Activated T-cell treated with anti-CD3 and anti-CD28 coated beads, Interleukin-2, amount 50 U/mL, for 24 hours (primary cell): Measurements from ENCODE around the gene EGFR.

Experiments
- DNase-seq: peaks from one replicate; pipeline ENCODE4 v3.0.0-alpha.2; 2020
- H3K27ac Mint-ChIP-seq: 2 replicates; pipeline ENCODE4 v1.8.0; 2020; ENCODE audit warnings: mild to moderate bottlenecking, mixed read lengths
- H3K27me3 Mint-ChIP-seq: 2 replicates; pipeline ENCODE4 v1.8.0; 2020; ENCODE audit warnings: mixed read lengths
- H3K36me3 Mint-ChIP-seq: 2 replicates; pipeline ENCODE4 v1.8.0; 2020; ENCODE audit warnings: low read depth, mixed read lengths
- H3K4me1 Mint-ChIP-seq: 2 replicates; pipeline ENCODE4 v1.8.0; 2020; ENCODE audit warnings: low read depth, mixed read lengths
- H3K4me3 Mint-ChIP-seq: 2 replicates; pipeline ENCODE4 v1.8.0; 2020; ENCODE audit warnings: mild to moderate bottlenecking, moderate library complexity, mixed read lengths
- H3K9me3 Mint-ChIP-seq: 2 replicates; pipeline ENCODE4 v1.8.0; 2020; ENCODE audit warnings: mixed read lengths

EGFR gene

GRCh38 chr7:55071411-55072175, 52.8 kb downstream of the EGFR start:
- Mint-ChIP-seq H3K4me3 (no peak overlapping the region), H3K4me1 (peaks cover 20% of the 10 kb centered on the region), H3K27ac (no peak overlapping the region), H3K36me3 (no peaks in the 10 kb centered on the region), H3K9me3 (no peaks in the 10 kb centered on the region), H3K27me3 (peaks cover 34% of the 10 kb centered on the region)
- DNase-seq, result no peak

GRCh38 chr7:55072251-55072650, 53.4 kb downstream of the EGFR start:
- Mint-ChIP-seq H3K9me3 (no peaks in the 10 kb centered on the region), H3K27ac (no peak overlapping the region), H3K36me3 (no peaks in the 10 kb centered on the region), H3K4me1 (peaks cover 20% of the 10 kb centered on the region), H3K4me3 (no peak overlapping the region), H3K27me3 (peaks cover 27% of the 10 kb centered on the region)
- no peak for DNase-seq

- DNase-seq, result no peak
- H3K4me1 Mint-ChIP-seq, result peaks cover 20% of the 10 kb centered on the region
- H3K4me3 Mint-ChIP-seq, result no peak overlapping the region
- H3K27ac Mint-ChIP-seq, result no peak overlapping the region
- no peaks in the 10 kb centered on the region for H3K36me3 Mint-ChIP-seq
- H3K27me3 Mint-ChIP-seq, result peaks cover 23% of the 10 kb centered on the region
- H3K9me3 Mint-ChIP-seq, result no peaks in the 10 kb centered on the region
Observed at GRCh38 chr7:55073051-55073511, 54.3 kb downstream of the EGFR start.

GRCh38 chr7:55073976-55074528, 55.2 kb downstream of the EGFR start:
- Mint-ChIP-seq H3K9me3 (no peaks in the 10 kb centered on the region), H3K27ac (peak overlapping the region; percentile 47), H3K4me1 (peaks cover 20% of the 10 kb centered on the region), H3K27me3 (peaks cover 17% of the 10 kb centered on the region), H3K4me3 (peak overlapping the region; percentile 29), H3K36me3 (no peaks in the 10 kb centered on the region)
- peak; percentile 41 for DNase-seq

GRCh38 chr7:55075464-55076021, 56.7 kb downstream of the EGFR start:
- Mint-ChIP-seq H3K27ac (no peak overlapping the region), H3K9me3 (no peaks in the 10 kb centered on the region), H3K27me3 (peaks cover 8% of the 10 kb centered on the region), H3K36me3 (no peaks in the 10 kb centered on the region), H3K4me3 (no peak overlapping the region), H3K4me1 (peaks cover 20% of the 10 kb centered on the region)
- DNase-seq, result no peak

GRCh38 chr7:55077561-55078410, 59.0 kb downstream of the EGFR start:
- Mint-ChIP-seq H3K36me3 (no peaks in the 10 kb centered on the region), H3K27me3 (peaks cover 6% of the 10 kb centered on the region), H3K4me1 (peaks cover 20% of the 10 kb centered on the region), H3K4me3 (no peak overlapping the region), H3K9me3 (no peaks in the 10 kb centered on the region), H3K27ac (no peak overlapping the region)
- DNase-seq, result no peak

- H3K4me1 Mint-ChIP-seq, result peaks cover 11% of the 10 kb centered on the region
Observed at GRCh38 chr7:55078465-55079372, 59.9 kb downstream of the EGFR start.

GRCh38 chr7:55080000-55080623, 61.3 kb downstream of the EGFR start:
- no peaks in the 10 kb centered on the region for H3K9me3 Mint-ChIP-seq
- no peak for DNase-seq
- no peaks in the 10 kb centered on the region for H3K36me3 Mint-ChIP-seq
- H3K27ac Mint-ChIP-seq, result no peak overlapping the region
- peaks cover 21% of the 10 kb centered on the region for H3K27me3 Mint-ChIP-seq
- H3K4me1 Mint-ChIP-seq, result no peaks in the 10 kb centered on the region
- H3K4me3 Mint-ChIP-seq, result no peak overlapping the region

More at GRCh38 chr7:55078465-55079372, 59.9 kb downstream of the EGFR start:
- DNase-seq, result no peak
- H3K27me3 Mint-ChIP-seq, result peaks cover 12% of the 10 kb centered on the region
- no peak overlapping the region for H3K4me3 Mint-ChIP-seq
- H3K9me3 Mint-ChIP-seq, result no peaks in the 10 kb centered on the region
- H3K27ac Mint-ChIP-seq, result no peak overlapping the region
- no peaks in the 10 kb centered on the region for H3K36me3 Mint-ChIP-seq

- Mint-ChIP-seq H3K9me3 (no peaks in the 10 kb centered on the region), H3K27ac (no peak overlapping the region), H3K4me3 (no peak overlapping the region), H3K27me3 (peaks cover 30% of the 10 kb centered on the region), H3K4me1 (peaks cover 3% of the 10 kb centered on the region), H3K36me3 (no peaks in the 10 kb centered on the region)
- DNase-seq, result no peak
Observed at GRCh38 chr7:55081068-55081467, 62.3 kb downstream of the EGFR start.

GRCh38 chr7:55081472-55082227, 62.8 kb downstream of the EGFR start:
- H3K9me3 Mint-ChIP-seq, result no peaks in the 10 kb centered on the region
- DNase-seq, result no peak
- no peaks in the 10 kb centered on the region for H3K36me3 Mint-ChIP-seq
- H3K27me3 Mint-ChIP-seq, result peaks cover 31% of the 10 kb centered on the region
- peaks cover 9% of the 10 kb centered on the region for H3K4me1 Mint-ChIP-seq
- H3K4me3 Mint-ChIP-seq, result no peak overlapping the region
- no peak overlapping the region for H3K27ac Mint-ChIP-seq

- no peak overlapping the region for H3K4me3 Mint-ChIP-seq
- peaks cover 31% of the 10 kb centered on the region for H3K27me3 Mint-ChIP-seq
- H3K9me3 Mint-ChIP-seq, result no peaks in the 10 kb centered on the region
- peaks cover 13% of the 10 kb centered on the region for H3K4me1 Mint-ChIP-seq
- H3K27ac Mint-ChIP-seq, result no peak overlapping the region
- no peaks in the 10 kb centered on the region for H3K36me3 Mint-ChIP-seq
- no peak for DNase-seq
Observed at GRCh38 chr7:55082228-55082603, 63.4 kb downstream of the EGFR start.

- no peak for DNase-seq
- no peak overlapping the region for H3K27ac Mint-ChIP-seq
- peaks cover 33% of the 10 kb centered on the region for H3K27me3 Mint-ChIP-seq
Observed at GRCh38 chr7:55083206-55083605, 64.4 kb downstream of the EGFR start.

GRCh38 chr7:55084307-55084706, 65.5 kb downstream of the EGFR start:
- no peaks in the 10 kb centered on the region for H3K9me3 Mint-ChIP-seq
- no peak overlapping the region for H3K4me3 Mint-ChIP-seq
- H3K27me3 Mint-ChIP-seq, result peaks cover 31% of the 10 kb centered on the region
- no peak for DNase-seq
- no peaks in the 10 kb centered on the region for H3K36me3 Mint-ChIP-seq
- peaks cover 22% of the 10 kb centered on the region for H3K4me1 Mint-ChIP-seq
- no peak overlapping the region for H3K27ac Mint-ChIP-seq

More at GRCh38 chr7:55083206-55083605, 64.4 kb downstream of the EGFR start:
- Mint-ChIP-seq H3K9me3 (no peaks in the 10 kb centered on the region), H3K36me3 (no peaks in the 10 kb centered on the region), H3K4me1 (peaks cover 22% of the 10 kb centered on the region), H3K4me3 (no peak overlapping the region)
